ENCODE data around the gene WDR36. TPM values are rescaled to one million over a fixed set of nuclear protein-coding genes. Genes with fewer than 3 reads are reported as not detected.

The WDR36 gene
- polyA plus RNA-seq, 2 of the 4 experiments (the other 2 are of a cell fraction) = 15.3 to 38.1 TPM

DNA sequence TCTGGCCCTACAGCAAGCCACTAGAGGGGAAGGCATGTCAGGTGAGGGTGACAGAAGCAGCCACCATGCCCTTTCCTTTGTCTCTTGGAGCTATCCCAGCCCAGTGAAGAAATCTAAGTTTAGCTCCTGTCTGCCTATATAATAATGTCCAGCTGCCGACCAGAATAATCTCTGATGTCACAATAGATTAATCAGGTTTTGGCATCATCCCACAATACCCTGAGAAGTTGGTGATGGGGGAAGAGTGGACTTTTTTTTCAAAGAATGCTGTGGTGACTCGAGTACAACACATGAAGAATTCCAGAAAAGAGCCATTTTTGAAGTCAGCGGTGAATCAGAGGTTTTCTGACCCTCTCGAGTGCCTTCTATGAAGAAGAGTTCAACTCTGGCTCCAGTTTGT is 22.3 kb upstream of the WDR36 start:
- ATAC-seq (no peak), DNase-seq (ENCODE audit: low read depth in 1 of 2, low spot score in 1 of 2) (no peak), FAIRE-seq (no peak)
- CTCF ChIA-PET = no interaction called here
- H3K9me3 ChIP-seq = no peaks in the 10 kb centered on the region
- no peak overlapping the region for H3K4me2 ChIP-seq
- POLR2A ChIA-PET = no interaction called here
- H3K4me1 ChIP-seq = no peaks in the 10 kb centered on the region
- TF ChIP-seq HDAC2 (IDR thresholded peaks at IDR 0.05) (no peak), SREBF2 (IDR thresholded peaks at IDR 0.05) (no peak), CHD2 (IDR thresholded peaks at IDR 0.05; ENCODE audit: low read length, partially characterized antibody) (no peak), POLR2AphosphoS2 (conservative IDR thresholded peaks at IDR 0.05; ENCODE audit: low read length) (no peak), FOSB (CRISPR knock-in tag; IDR thresholded peaks at IDR 0.05) (no peak), POLR2A (IDR thresholded peaks at IDR 0.05; ENCODE audit: low read length) (no peak), RCOR1 (IDR thresholded peaks at IDR 0.05; ENCODE audit: low read depth, low read length) (no peak), RNF2 (IDR thresholded peaks at IDR 0.05; ENCODE audit: borderline replicate concordance, low read depth) (no peak), HOXB5 (CRISPR knock-in tag; IDR thresholded peaks at IDR 0.05) (no peak), TP53 (CRISPR knock-in tag; IDR thresholded peaks at IDR 0.05) (no peak)
- TF ChIP-seq, protein P1, sequence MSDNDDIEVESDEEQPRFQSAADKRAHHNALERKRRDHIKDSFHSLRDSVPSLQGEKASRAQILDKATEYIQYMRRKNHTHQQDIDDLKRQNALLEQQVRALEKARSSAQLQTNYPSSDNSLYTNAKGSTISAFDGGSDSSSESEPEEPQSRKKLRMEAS (IDR thresholded peaks at IDR 0.05) = no peak
- TF ChIP-seq, protein P2, sequence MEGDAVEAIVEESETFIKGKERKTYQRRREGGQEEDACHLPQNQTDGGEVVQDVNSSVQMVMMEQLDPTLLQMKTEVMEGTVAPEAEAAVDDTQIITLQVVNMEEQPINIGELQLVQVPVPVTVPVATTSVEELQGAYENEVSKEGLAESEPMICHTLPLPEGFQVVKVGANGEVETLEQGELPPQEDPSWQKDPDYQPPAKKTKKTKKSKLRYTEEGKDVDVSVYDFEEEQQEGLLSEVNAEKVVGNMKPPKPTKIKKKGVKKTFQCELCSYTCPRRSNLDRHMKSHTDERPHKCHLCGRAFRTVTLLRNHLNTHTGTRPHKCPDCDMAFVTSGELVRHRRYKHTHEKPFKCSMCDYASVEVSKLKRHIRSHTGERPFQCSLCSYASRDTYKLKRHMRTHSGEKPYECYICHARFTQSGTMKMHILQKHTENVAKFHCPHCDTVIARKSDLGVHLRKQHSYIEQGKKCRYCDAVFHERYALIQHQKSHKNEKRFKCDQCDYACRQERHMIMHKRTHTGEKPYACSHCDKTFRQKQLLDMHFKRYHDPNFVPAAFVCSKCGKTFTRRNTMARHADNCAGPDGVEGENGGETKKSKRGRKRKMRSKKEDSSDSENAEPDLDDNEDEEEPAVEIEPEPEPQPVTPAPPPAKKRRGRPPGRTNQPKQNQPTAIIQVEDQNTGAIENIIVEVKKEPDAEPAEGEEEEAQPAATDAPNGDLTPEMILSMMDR (IDR thresholded peaks at IDR 0.05) = no peak
- TF ChIP-seq, protein P3, sequence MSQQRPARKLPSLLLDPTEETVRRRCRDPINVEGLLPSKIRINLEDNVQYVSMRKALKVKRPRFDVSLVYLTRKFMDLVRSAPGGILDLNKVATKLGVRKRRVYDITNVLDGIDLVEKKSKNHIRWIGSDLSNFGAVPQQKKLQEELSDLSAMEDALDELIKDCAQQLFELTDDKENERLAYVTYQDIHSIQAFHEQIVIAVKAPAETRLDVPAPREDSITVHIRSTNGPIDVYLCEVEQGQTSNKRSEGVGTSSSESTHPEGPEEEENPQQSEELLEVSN (IDR thresholded peaks at IDR 0.05; ENCODE audit: borderline replicate concordance, low read depth) = no peak
- TF ChIP-seq, protein P4, sequence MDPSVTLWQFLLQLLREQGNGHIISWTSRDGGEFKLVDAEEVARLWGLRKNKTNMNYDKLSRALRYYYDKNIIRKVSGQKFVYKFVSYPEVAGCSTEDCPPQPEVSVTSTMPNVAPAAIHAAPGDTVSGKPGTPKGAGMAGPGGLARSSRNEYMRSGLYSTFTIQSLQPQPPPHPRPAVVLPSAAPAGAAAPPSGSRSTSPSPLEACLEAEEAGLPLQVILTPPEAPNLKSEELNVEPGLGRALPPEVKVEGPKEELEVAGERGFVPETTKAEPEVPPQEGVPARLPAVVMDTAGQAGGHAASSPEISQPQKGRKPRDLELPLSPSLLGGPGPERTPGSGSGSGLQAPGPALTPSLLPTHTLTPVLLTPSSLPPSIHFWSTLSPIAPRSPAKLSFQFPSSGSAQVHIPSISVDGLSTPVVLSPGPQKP (IDR thresholded peaks at IDR 0.05; ENCODE audit: low read depth, low read length) = no peak
- TF ChIP-seq, protein P5, sequence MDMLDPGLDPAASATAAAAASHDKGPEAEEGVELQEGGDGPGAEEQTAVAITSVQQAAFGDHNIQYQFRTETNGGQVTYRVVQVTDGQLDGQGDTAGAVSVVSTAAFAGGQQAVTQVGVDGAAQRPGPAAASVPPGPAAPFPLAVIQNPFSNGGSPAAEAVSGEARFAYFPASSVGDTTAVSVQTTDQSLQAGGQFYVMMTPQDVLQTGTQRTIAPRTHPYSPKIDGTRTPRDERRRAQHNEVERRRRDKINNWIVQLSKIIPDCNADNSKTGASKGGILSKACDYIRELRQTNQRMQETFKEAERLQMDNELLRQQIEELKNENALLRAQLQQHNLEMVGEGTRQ (IDR thresholded peaks at IDR 0.05) = no peak
- WGBS (ENCODE audit: missing lambda C conversion rate) = 15% methylated on average over 4 of the region's 4 CpGs
- H3K27ac ChIP-seq = no peak overlapping the region
- no peak overlapping the region for H3K4me3 ChIP-seq

DNA sequence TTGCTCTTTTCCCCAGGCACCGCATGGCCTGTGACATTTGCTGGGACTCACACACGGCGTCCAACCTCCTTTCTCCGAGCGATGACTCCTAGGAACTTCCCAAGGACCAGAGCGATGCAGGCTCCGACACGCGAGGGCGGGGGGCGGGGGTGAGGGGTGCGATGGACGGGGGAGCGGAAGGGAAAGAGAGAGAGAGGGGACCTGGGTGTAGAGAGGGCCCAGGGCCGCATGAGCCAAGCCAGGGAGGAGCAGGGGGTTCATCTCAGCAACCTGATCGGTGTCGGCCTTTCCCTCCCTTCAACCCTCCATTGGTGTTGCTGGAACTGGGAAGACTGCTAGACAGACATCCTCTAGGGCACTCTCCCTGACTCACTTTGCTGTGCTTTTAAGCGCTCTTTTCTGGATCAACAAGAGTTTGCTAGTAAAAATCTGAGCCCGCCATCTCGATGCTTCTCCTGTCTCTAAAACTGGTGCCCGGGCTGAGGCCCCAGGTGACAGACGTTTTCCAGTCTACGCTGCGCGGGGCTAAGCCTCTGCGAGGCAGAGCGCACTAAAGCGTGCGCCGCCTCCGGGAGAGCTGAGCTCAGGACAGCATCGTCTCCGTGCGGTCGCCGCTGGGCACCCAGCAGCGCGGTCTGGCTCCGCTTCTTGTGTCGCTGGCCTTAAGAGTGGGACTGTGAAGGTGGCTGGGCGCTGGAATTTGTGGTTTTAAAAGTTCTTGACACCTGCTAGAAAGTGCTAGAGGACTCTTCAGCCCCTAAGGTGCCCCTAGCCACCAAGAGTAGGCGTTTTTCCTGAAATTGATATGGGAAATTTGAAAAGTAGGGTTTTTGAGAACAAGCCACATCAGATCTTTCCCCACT is 21.6 kb upstream of the WDR36 start:
- no peaks in the 10 kb centered on the region for H3K4me1 ChIP-seq
- no peak overlapping the region for H3K4me3 ChIP-seq
- DNase-seq (ENCODE audit: low read depth in 1 of 2, low spot score in 1 of 2) = no peak
- 33% methylated on average over 32 of the region's 42 CpGs for WGBS (ENCODE audit: missing lambda C conversion rate)
- no peak overlapping the region for H3K27ac ChIP-seq
- ChIA-PET POLR2A (no interaction called here), CTCF (no interaction called here)
- no peak overlapping the region for H3K4me2 ChIP-seq
- FAIRE-seq = no peak
- ATAC-seq = peak; percentile 30 to 67; a peak in 3 of 6 replicates
- H3K9me3 ChIP-seq = no peaks in the 10 kb centered on the region
- TF ChIP-seq, protein P3 (IDR thresholded peaks at IDR 0.05; ENCODE audit: borderline replicate concordance, low read depth) = no peak
- TF ChIP-seq TFCP2L1 (CRISPR knock-in tag; IDR thresholded peaks at IDR 0.05) = no peak
- TF ChIP-seq POLR2A (IDR thresholded peaks at IDR 0.05; ENCODE audit: low read length) = no peak
- no peak for TF ChIP-seq HEYL (CRISPR knock-in tag; IDR thresholded peaks at IDR 0.05)
- TF ChIP-seq BHLHE40 (IDR thresholded peaks at IDR 0.05; ENCODE audit: low read depth, low read length) = no peak
- TF ChIP-seq, protein P6, sequence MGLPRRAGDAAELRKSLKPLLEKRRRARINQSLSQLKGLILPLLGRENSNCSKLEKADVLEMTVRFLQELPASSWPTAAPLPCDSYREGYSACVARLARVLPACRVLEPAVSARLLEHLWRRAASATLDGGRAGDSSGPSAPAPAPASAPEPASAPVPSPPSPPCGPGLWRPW (IDR thresholded peaks at IDR 0.05) = no peak
- no peak for TF ChIP-seq CBX8 (IDR thresholded peaks at IDR 0.05)
- TF ChIP-seq HOXB13 (CRISPR knock-in tag; IDR thresholded peaks at IDR 0.05; ENCODE audit: low read depth) = no peak
- TF ChIP-seq, protein P7, sequence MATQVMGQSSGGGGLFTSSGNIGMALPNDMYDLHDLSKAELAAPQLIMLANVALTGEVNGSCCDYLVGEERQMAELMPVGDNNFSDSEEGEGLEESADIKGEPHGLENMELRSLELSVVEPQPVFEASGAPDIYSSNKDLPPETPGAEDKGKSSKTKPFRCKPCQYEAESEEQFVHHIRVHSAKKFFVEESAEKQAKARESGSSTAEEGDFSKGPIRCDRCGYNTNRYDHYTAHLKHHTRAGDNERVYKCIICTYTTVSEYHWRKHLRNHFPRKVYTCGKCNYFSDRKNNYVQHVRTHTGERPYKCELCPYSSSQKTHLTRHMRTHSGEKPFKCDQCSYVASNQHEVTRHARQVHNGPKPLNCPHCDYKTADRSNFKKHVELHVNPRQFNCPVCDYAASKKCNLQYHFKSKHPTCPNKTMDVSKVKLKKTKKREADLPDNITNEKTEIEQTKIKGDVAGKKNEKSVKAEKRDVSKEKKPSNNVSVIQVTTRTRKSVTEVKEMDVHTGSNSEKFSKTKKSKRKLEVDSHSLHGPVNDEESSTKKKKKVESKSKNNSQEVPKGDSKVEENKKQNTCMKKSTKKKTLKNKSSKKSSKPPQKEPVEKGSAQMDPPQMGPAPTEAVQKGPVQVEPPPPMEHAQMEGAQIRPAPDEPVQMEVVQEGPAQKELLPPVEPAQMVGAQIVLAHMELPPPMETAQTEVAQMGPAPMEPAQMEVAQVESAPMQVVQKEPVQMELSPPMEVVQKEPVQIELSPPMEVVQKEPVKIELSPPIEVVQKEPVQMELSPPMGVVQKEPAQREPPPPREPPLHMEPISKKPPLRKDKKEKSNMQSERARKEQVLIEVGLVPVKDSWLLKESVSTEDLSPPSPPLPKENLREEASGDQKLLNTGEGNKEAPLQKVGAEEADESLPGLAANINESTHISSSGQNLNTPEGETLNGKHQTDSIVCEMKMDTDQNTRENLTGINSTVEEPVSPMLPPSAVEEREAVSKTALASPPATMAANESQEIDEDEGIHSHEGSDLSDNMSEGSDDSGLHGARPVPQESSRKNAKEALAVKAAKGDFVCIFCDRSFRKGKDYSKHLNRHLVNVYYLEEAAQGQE (IDR thresholded peaks at IDR 0.05) = no peak
- TF ChIP-seq TP53 (CRISPR knock-in tag; IDR thresholded peaks at IDR 0.05) = no peak
- no peak for TF ChIP-seq FOSL2 (IDR thresholded peaks at IDR 0.05)
- TF ChIP-seq FOSL2 (CRISPR knock-in tag; IDR thresholded peaks at IDR 0.05) = no peak
- no peak for TF ChIP-seq ZSCAN20 (CRISPR knock-in tag; IDR thresholded peaks at IDR 0.05)
- TF ChIP-seq, protein P1 (IDR thresholded peaks at IDR 0.05) = no peak
- no peak for TF ChIP-seq HOXB5 (CRISPR knock-in tag; IDR thresholded peaks at IDR 0.05)
- no peak for TF ChIP-seq ZNF302 (CRISPR knock-in tag; IDR thresholded peaks at IDR 0.05)
- TF ChIP-seq ZC3H11A (IDR thresholded peaks at IDR 0.05) = no peak
- no peak for TF ChIP-seq ESRRA (IDR thresholded peaks at IDR 0.05; ENCODE audit: borderline replicate concordance, low read length)
